Measurements from ENCODE around the gene ADCY1. TPM values are rescaled to one million over a fixed set of nuclear protein-coding genes. Genes with fewer than 3 reads are reported as not detected.
A peak's percentile ranks its signal among the peaks of the same experiment; 100 is the strongest.

ADCY1 gene
- total RNA-seq, 1 experiment from 2014 or later, result not detected

- no peaks in the 10 kb centered on the region for H3K9me2 ChIP-seq (ENCODE audit: insufficient read depth)
- no peak for TF ChIP-seq CTCF (conservative IDR thresholded peaks at IDR 0.05)
- peak; percentile 74; the same call in 1 of the 2 replicates for TF ChIP-seq EZH2 (IDR thresholded peaks at IDR 0.05; ENCODE audit: low read depth)
- no TSS peak for BruUV-seq (replicated peaks)
- H4K20me1 ChIP-seq (ENCODE audit: insufficient read depth), result no peaks in the 10 kb centered on the region
- peaks cover 90% of the 10 kb centered on the region for H3K27me3 ChIP-seq (ENCODE audit: insufficient read depth, low read depth)
- no peaks in the 10 kb centered on the region for H3K36me3 ChIP-seq (ENCODE audit: low read depth)
- no peaks in the 10 kb centered on the region for H3K79me2 ChIP-seq (ENCODE audit: low read depth)
- H3K4me2 ChIP-seq, result no peak overlapping the region
- no peak overlapping the region for H3K27ac ChIP-seq
- no peaks in the 10 kb centered on the region for H3F3A ChIP-seq (ENCODE audit: insufficient read depth, low read depth)
- H3K4me1 ChIP-seq (replicated peaks; ENCODE audit: insufficient read depth), result no peaks in the 10 kb centered on the region
- H3K4me3 ChIP-seq, result no peak overlapping the region
- intact Hi-C loops (cut with micrococcal nuclease; ENCODE audit: unreplicated experiment), result no loop called here
- no peak overlapping the region for H2AFZ ChIP-seq
- DNase-seq, result no peak
- ChIA-PET POLR2A (ENCODE audit: unreplicated experiment) (no interaction called here), CTCF (no interaction called here)
- H3K9me3 ChIP-seq (ENCODE audit: insufficient read depth, low read depth), result 0 out of 2 replicates have a peak, but pooled peaks cover 3% of the 10 kb centered on the region
These were observed 49.0 kb downstream of the ADCY1 start for GRCh38 chr7:45623157-45623556.

GRCh38 chr7:45623740-45624391 lies 49.7 kb downstream of the ADCY1 start:
- Histone ChIP-seq H3K27me3 (ENCODE audit: insufficient read depth, low read depth) (peaks cover 91% of the 10 kb centered on the region), H3K4me2 (no peak overlapping the region), H3K27ac (no peak overlapping the region), H3K9me3 (ENCODE audit: insufficient read depth, low read depth) (0 out of 2 replicates have a peak, but pooled peaks cover 3% of the 10 kb centered on the region), H3F3A (ENCODE audit: insufficient read depth, low read depth) (no peaks in the 10 kb centered on the region), H4K20me1 (ENCODE audit: insufficient read depth) (no peaks in the 10 kb centered on the region), H3K9me2 (ENCODE audit: insufficient read depth) (no peaks in the 10 kb centered on the region), H2AFZ (no peak overlapping the region), H3K36me3 (ENCODE audit: low read depth) (no peaks in the 10 kb centered on the region), H3K4me3 (no peak overlapping the region), H3K79me2 (ENCODE audit: low read depth) (no peaks in the 10 kb centered on the region), H3K4me1 (replicated peaks; ENCODE audit: insufficient read depth) (no peaks in the 10 kb centered on the region)
- ChIA-PET POLR2A (ENCODE audit: unreplicated experiment) (no interaction called here), CTCF (no interaction called here)
- TF ChIP-seq CTCF (conservative IDR thresholded peaks at IDR 0.05) (no peak), EZH2 (IDR thresholded peaks at IDR 0.05; ENCODE audit: low read depth) (no peak)
- BruUV-seq (replicated peaks), result no TSS peak
- intact Hi-C loops (cut with micrococcal nuclease; ENCODE audit: unreplicated experiment), result no loop called here
- DNase-seq, result no peak

GRCh38 chr7:45624392-45624760 lies 50.2 kb downstream of the ADCY1 start:
- DNase-seq, result no peak
- POLR2A ChIA-PET (ENCODE audit: unreplicated experiment), result no interaction called here

More at GRCh38 chr7:45624392-45624760, 50.2 kb downstream of the ADCY1 start:
- Histone ChIP-seq H3K4me3 (no peak overlapping the region), H3K9me3 (ENCODE audit: insufficient read depth, low read depth) (0 out of 2 replicates have a peak, but pooled peaks cover 3% of the 10 kb centered on the region), H3F3A (ENCODE audit: insufficient read depth, low read depth) (no peaks in the 10 kb centered on the region), H2AFZ (no peak overlapping the region), H3K4me2 (no peak overlapping the region), H4K20me1 (ENCODE audit: insufficient read depth) (no peaks in the 10 kb centered on the region), H3K9me2 (ENCODE audit: insufficient read depth) (no peaks in the 10 kb centered on the region), H3K27me3 (ENCODE audit: insufficient read depth, low read depth) (peaks cover 93% of the 10 kb centered on the region), H3K79me2 (ENCODE audit: low read depth) (no peaks in the 10 kb centered on the region), H3K36me3 (ENCODE audit: low read depth) (no peaks in the 10 kb centered on the region), H3K4me1 (replicated peaks; ENCODE audit: insufficient read depth) (no peaks in the 10 kb centered on the region), H3K27ac (no peak overlapping the region)
- intact Hi-C loops (cut with micrococcal nuclease; ENCODE audit: unreplicated experiment), result no loop called here
- BruUV-seq (replicated peaks), result no TSS peak
- CTCF ChIA-PET, result no interaction called here
- no peak for TF ChIP-seq EZH2 (IDR thresholded peaks at IDR 0.05; ENCODE audit: low read depth)
- no peak for TF ChIP-seq CTCF (conservative IDR thresholded peaks at IDR 0.05)
